ENCODE measurements around the gene GNG10.

DNA sequence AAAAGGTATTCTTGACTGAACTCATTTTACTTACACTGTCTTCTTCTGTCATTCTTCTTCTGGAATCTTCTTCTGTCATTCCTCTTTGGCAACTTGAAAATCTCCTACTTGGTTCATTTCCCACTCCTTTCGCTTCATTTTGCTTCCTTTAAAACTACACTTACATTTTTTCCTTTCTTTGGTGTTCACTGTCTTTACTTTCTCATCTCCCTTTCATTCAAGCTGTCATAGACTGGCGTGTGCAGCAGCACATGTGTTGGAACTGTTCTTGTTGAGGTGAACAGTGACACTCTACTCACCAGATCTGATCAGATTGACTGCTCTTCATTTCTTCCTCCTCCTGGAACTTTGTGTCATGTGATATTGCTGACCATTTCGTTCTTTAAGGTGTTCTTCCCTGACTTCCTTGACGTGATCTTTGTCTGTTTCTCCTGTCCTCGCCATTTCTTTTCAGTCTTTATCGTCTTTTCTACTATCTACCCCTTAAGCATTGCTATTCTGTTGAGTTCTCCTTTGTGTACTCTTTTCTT, 23.9 kb upstream of the GNG10 start:
- TF ChIP-seq CTCF (IDR thresholded peaks at IDR 0.05): no peak
- no peak for TF ChIP-seq ZFX (IDR thresholded peaks at IDR 0.05; ENCODE audit: borderline replicate concordance)

Measured in 22Rv1 (cell line).